Common myeloid progenitor, CD34-positive (primary cell): Measurements from ENCODE around the gene KRT1.
"Not testable (repeated sequence)": the region's sequence is repeated elsewhere in the genome, so short reads cannot be mapped to it uniquely, and the experiment has no call there.

Experiments used
- CTCF ChIA-PET: fragments of 350-600 bp; sonication (Branson Sonifier 250); formaldehyde crosslinking; loops from one replicate; lab custom pipeline; 2021; ENCODE audit warnings: antibody characterized with exemption; lab: Charles Lee
- POLR2A ChIA-PET: fragments of 350-600 bp; sonication (Branson Sonifier 250); formaldehyde crosslinking; loops from one replicate; lab custom pipeline; 2021; ENCODE audit warnings: antibody characterized with exemption; lab: Charles Lee
- DNase-seq, 3 donors: peaks; one replicate each; pipeline versions ENCODE4 v3.0.0 to v3.0.0-alpha.2; 2013
- H3K27ac ChIP-seq, 2 experiments: 1 replicate in 1 of 2; 2 replicates in 1 of 2; pipeline ENCODE4 v1.7.0; 2013; ENCODE audit warnings: inconsistent platforms in 2 of 2, low read length in 2 of 2, mild to moderate bottlenecking in 2 of 2, low read depth in 1 of 2, moderate library complexity in 1 of 2; ENCODE audit not compliant: severe bottlenecking in 2 of 2, insufficient read depth in 1 of 2, poor library complexity in 1 of 2
- H3K27me3 ChIP-seq, 5 experiments: replicated peaks in 2 of 5; 1 replicate in 3 of 5; 2 replicates in 2 of 5; pipeline versions ENCODE4 v1.6.1 to v1.7.0; 2013; ENCODE audit warnings: low read length in 4 of 5, mild to moderate bottlenecking in 2 of 5, moderate library complexity in 2 of 5, inconsistent platforms in 1 of 5; ENCODE audit not compliant: insufficient read depth in 5 of 5, control insufficient read depth in 4 of 5
- H3K36me3 ChIP-seq, 4 experiments: 1 replicate in 2 of 4; 2 replicates in 2 of 4; pipeline versions ENCODE4 v1.6.1 to v1.7.0; 2013; ENCODE audit warnings: low read length in 3 of 4, control low read depth in 1 of 4, mild to moderate bottlenecking in 1 of 4; ENCODE audit not compliant: control insufficient read depth in 4 of 4, insufficient read depth in 4 of 4
- H3K4me1 ChIP-seq, 4 experiments: 1 replicate in 3 of 4; 2 replicates in 1 of 4; pipeline versions ENCODE4 v1.6.1 to v1.7.1; 2013; ENCODE audit warnings: low read length in 3 of 4, mild to moderate bottlenecking in 3 of 4, control low read depth in 1 of 4, inconsistent platforms in 1 of 4, moderate library complexity in 1 of 4; ENCODE audit not compliant: control insufficient read depth in 4 of 4, insufficient read depth in 4 of 4; ENCODE audit errors: control extremely low read depth in 1 of 4
- H3K4me3 ChIP-seq, 7 experiments: 1 replicate in 4 of 7; 2 replicates in 3 of 7; pipeline versions ENCODE4 v1.5.1 to v1.7.0; 2013; ENCODE audit warnings: mild to moderate bottlenecking in 7 of 7, low read length in 6 of 7, moderate library complexity in 6 of 7, inconsistent platforms in 2 of 7, low read depth in 2 of 7, control low read depth in 1 of 7; ENCODE audit not compliant: insufficient read depth in 4 of 7, control insufficient read depth in 1 of 7; ENCODE audit errors: extremely low read depth in 1 of 7
- H3K9me3 ChIP-seq, 5 experiments: 1 replicate in 4 of 5; 2 replicates in 1 of 5; pipeline versions ENCODE4 v1.6.1 to v1.7.1; 2013; ENCODE audit warnings: low read length in 4 of 5, mild to moderate bottlenecking in 2 of 5, inconsistent platforms in 1 of 5, low read depth in 1 of 5, moderate library complexity in 1 of 5; ENCODE audit not compliant: control insufficient read depth in 4 of 5, insufficient read depth in 2 of 5; ENCODE audit errors: control extremely low read depth in 1 of 5
- WGBS: methylation state at CpG from one replicate; pipeline ENCODE4 v1.1.5; 2013; ENCODE audit not compliant: insufficient coverage; 5-methylcytosine and 5-hydroxymethylcytosine counted together

Gene KRT1

GRCh38 chr12:52712122-52712521 is 31.9 kb upstream of the KRT1 start:
- H3K4me3 ChIP-seq, H3K27ac ChIP-seq, CTCF ChIA-PET, H3K9me3 ChIP-seq, DNase-seq, POLR2A ChIA-PET, H3K36me3 ChIP-seq: not testable (repeated sequence)
- WGBS, result no CpG with 5 or more reads among the region's 6 CpGs
- H3K27me3 ChIP-seq, result peaks cover 8 to 42% (median 28%) of the 10 kb centered on the region in 5 experiments
- peaks cover 0 to 11% (median 5%) of the 10 kb centered on the region in 4 experiments for H3K4me1 ChIP-seq

DNA sequence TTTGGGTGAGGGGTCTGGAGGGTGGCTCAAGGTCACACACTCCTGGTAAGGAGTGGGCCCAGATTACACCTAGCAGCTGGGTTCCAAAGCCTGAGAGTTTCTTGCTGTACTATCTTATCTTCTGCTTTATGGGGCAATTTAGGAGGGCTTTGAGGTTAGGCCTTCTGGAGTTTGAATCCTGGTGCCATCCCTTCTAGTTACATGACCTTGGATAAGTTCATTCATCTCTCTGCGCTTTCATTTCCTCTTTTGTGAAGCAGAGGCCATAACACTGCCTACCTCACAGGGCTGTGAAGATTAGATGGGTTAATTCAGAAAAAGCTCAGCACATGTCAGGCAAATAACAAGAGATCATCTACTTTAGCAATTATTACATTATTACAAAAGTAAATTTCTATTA is 30.5 kb upstream of the KRT1 start:
- H3K4me1 ChIP-seq, result peaks cover 0 to 11% (median 5%) of the 10 kb centered on the region in 4 experiments
- ChIA-PET POLR2A (no interaction called here), CTCF (interaction anchor here (1.0 kb wide), 1 partner anchor 166 kb away, joined by 3 read pairs; no protein-coding TSS in a partner anchor)
- no peak overlapping the region for H3K27ac ChIP-seq
- no peak overlapping the region for H3K4me3 ChIP-seq
- no CpG with 5 or more reads among the region's 1 CpG for WGBS
- peaks cover 8 to 33% (median 18%) of the 10 kb centered on the region in 5 experiments for H3K27me3 ChIP-seq
- H3K9me3 ChIP-seq, result no peaks in the 10 kb centered on the region
- peak in 1 of 3 donors; percentile 13 for DNase-seq
- no peaks in the 10 kb centered on the region for H3K36me3 ChIP-seq

- H3K36me3 ChIP-seq, result no peaks in the 10 kb centered on the region
- ChIA-PET POLR2A (interaction anchor here (0.6 kb wide), 1 partner anchor 10 kb away, joined by 3 read pairs; no protein-coding TSS in a partner anchor), CTCF (interaction anchor here (1.1 to 1.6 kb wide), 3 partner anchors 11 to 81 kb away, joined by 3 to 5 read pairs (median 3); no protein-coding TSS in a partner anchor)
- H3K4me1 ChIP-seq, result no peaks in the 10 kb centered on the region
- 88% methylated on average over 1 of the region's 4 CpGs for WGBS
- no peak overlapping the region for H3K27ac ChIP-seq
- H3K9me3 ChIP-seq, result no peaks in the 10 kb centered on the region
- peak; percentile 11 to 31 (median 17) for DNase-seq
- peaks cover 0 to 6% (median 5%) of the 10 kb centered on the region in 5 experiments for H3K27me3 ChIP-seq
- H3K4me3 ChIP-seq, result no peak overlapping the region
Measured at GRCh38 chr12:52708010-52708409, 27.8 kb upstream of the KRT1 start.

- no peak for DNase-seq
- POLR2A ChIA-PET, result no interaction called here
- H3K27ac ChIP-seq, result no peak overlapping the region
- CTCF ChIA-PET, result no interaction called here
- no peak overlapping the region for H3K4me3 ChIP-seq
- peaks cover 0 to 5% (median 0%) of the 10 kb centered on the region in 5 experiments for H3K27me3 ChIP-seq
- H3K4me1 ChIP-seq, result no peaks in the 10 kb centered on the region
- H3K9me3 ChIP-seq, result no peaks in the 10 kb centered on the region
- H3K36me3 ChIP-seq, result no peaks in the 10 kb centered on the region
- 91% methylated on average over 5 of the region's 7 CpGs for WGBS
Measured at GRCh38 chr12:52704464-52704863, 24.3 kb upstream of the KRT1 start.

- Histone ChIP-seq H3K27me3 (peaks cover 0 to 5% (median 0%) of the 10 kb centered on the region in 5 experiments), H3K4me1 (no peaks in the 10 kb centered on the region), H3K27ac (no peak overlapping the region), H3K36me3 (no peaks in the 10 kb centered on the region), H3K4me3 (no peak overlapping the region), H3K9me3 (no peaks in the 10 kb centered on the region)
- ChIA-PET POLR2A (no interaction called here), CTCF (no interaction called here)
- WGBS, result no CpG with 5 or more reads among the region's 1 CpG
- peak; percentile 16 to 62 (median 41) for DNase-seq
Measured at GRCh38 chr12:52703878-52704277, 23.7 kb upstream of the KRT1 start.

GRCh38 chr12:52703424-52703823 is 23.2 kb upstream of the KRT1 start, which contains the start of gene KRT77:
Gene KRT77, minus strand, starts transcription at chr12:52703524. Its CDS starts 90 bp downstream, at chr12:52703434.
- Histone ChIP-seq H3K27ac (no peak within 1 kb of the TSS), H3K9me3 (no peaks in the 10 kb centered on the region), H3K27me3 (peaks cover 0 to 5% (median 0%) of the 10 kb centered on the region in 5 experiments), H3K4me1 (no peaks in the 10 kb centered on the region), H3K4me3 (no peak within 1 kb of the TSS), H3K36me3 (no peaks in the 10 kb centered on the region)
- 50% methylated on average over 1 of the region's 2 CpGs for WGBS
- DNase-seq, result no peak
- POLR2A ChIA-PET, result no interaction called here
- CTCF ChIA-PET, result no interaction called here

DNA sequence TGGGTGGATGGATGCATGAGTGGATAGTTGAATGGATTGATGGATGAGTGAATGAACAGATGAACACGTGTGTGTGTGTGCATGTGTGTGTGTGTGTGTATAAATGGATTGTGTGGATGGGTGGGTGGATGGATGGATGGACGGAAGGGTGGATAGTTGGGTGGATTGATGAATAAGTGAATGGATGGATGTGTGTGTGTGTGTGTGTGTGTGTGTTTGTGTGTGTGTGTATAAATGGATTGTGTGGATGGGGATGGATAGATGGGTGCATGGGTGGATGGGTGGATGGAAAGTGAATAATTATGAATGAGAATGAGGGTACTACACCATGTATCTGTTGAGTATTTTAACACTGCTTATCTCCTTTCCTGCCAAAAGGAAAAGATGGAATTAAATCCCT is 22.1 kb upstream of the KRT1 start:
- no peak for DNase-seq
- no peaks in the 10 kb centered on the region for H3K36me3 ChIP-seq
- H3K4me1 ChIP-seq, result no peaks in the 10 kb centered on the region
- ChIA-PET POLR2A (no interaction called here), CTCF (no interaction called here)
- H3K27me3 ChIP-seq, result peaks cover 0 to 5% (median 0%) of the 10 kb centered on the region in 5 experiments
- H3K27ac ChIP-seq, result no peak overlapping the region
- WGBS, result no CpG with 5 or more reads among the region's 2 CpGs
- H3K4me3 ChIP-seq, result no peak overlapping the region
- no peaks in the 10 kb centered on the region for H3K9me3 ChIP-seq
